ENCODE results near the gene MYBPH.

GRCh38 chr1:203151362-203152157 is 24.1 kb downstream of the MYBPH start:
- TF ChIP-seq HOXA7 (CRISPR knock-in tag; IDR thresholded peaks at IDR 0.05), result no peak
- no peak for TF ChIP-seq POLR2A (IDR thresholded peaks at IDR 0.05; ENCODE audit: low read length)
- TF ChIP-seq ZC3H11A (IDR thresholded peaks at IDR 0.05), result no peak
- TF ChIP-seq, protein P1, sequence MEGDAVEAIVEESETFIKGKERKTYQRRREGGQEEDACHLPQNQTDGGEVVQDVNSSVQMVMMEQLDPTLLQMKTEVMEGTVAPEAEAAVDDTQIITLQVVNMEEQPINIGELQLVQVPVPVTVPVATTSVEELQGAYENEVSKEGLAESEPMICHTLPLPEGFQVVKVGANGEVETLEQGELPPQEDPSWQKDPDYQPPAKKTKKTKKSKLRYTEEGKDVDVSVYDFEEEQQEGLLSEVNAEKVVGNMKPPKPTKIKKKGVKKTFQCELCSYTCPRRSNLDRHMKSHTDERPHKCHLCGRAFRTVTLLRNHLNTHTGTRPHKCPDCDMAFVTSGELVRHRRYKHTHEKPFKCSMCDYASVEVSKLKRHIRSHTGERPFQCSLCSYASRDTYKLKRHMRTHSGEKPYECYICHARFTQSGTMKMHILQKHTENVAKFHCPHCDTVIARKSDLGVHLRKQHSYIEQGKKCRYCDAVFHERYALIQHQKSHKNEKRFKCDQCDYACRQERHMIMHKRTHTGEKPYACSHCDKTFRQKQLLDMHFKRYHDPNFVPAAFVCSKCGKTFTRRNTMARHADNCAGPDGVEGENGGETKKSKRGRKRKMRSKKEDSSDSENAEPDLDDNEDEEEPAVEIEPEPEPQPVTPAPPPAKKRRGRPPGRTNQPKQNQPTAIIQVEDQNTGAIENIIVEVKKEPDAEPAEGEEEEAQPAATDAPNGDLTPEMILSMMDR (IDR thresholded peaks at IDR 0.05), result no peak
- no peak for TF ChIP-seq BHLHE40 (IDR thresholded peaks at IDR 0.05; ENCODE audit: low read depth, low read length)
